Amygdala (tissue), 56 donors: Measurements from ENCODE around the gene GAS1.
A peak's percentile ranks its signal among the peaks of the same experiment; 100 is the strongest.

Experiments
- DNase-seq, 56 donors: peaks; one replicate each; lab custom pipeline; 2025; lab: John Stamatoyannopoulos, UW

The GAS1 gene

GRCh38 chr9:86965636-86966395 is 18.5 kb upstream of the GAS1 start:
- DNase-seq, result no peak

DNA sequence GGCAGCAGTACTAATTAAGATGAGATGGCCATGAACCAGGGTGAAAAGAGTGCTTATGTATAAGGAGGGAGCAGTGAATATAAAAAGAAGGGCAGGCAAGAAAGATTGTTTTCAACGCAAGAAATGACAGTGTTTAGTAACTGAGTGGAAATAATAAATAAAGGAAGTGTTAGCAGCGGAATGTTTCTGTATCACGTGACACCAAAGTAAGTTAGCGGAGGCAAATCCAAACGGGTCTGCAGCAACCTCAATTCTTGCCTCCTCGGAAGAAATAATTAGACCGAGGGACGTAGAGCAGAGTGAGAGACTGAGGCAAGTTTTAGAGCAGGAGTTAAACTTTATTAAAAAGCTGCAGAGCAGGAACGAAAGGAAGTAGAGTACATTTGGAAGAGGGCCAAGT is 15.4 kb upstream of the GAS1 start:
- no peak for DNase-seq

DNA sequence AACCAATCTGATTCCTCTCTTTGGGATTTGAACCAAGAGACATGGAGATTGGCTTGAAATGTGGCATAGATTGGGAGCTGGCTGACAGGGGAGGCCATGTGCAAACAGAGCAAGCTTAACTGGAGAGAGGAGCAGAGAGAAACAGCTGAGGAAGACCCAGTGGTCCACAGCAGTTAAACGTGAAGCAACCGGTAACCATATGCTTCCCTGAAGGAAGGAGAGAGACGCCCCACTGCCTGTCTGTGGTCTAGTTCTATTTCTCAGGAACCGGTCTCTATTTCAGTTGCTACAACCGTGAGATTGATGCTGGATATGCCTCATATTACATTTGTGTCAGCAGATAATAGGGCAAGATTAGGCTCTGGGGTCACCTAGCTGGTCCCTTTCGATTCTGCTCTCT is 13.6 kb upstream of the GAS1 start:
- no peak for DNase-seq

GRCh38 chr9:86958203-86958602 is 10.9 kb upstream of the GAS1 start:
- no peak for DNase-seq

DNA sequence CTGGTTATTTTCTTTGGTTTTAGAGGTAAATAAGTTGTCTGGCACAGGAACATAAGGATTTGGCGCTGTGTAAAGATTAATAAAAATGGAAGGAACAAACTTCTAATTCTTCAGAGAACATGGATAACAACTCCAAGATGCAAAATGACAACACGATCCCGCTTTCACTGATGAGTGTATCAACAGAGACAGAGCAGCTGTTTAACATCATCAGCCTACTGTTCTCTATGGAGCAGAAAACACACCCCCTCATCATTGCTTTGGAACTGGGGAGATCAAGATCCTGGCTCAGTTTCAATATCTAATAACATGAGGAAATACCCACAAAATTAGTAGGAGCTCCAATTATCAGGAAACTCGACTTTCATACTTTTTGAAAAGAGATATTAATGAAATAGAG is 8.3 kb upstream of the GAS1 start:
- no peak for DNase-seq

DNA sequence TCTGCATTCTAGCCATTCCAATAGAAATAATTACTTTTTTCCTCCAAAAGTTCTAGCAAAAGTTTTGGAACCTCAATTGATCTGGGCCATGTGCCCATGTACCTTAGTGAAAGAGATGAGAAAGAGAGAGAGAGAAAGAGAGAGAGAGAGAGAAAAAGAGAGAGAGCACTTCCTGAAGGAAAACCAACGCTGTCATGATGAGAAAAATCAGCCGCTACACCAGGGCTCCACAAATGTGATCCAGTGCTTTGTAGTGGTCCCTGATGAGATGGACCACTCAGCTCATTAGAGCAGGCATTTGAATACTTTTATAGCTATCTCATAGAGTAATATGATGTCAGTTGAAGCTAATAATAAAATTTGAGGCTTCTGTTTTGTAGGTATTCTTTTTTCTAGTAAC is 7.7 kb upstream of the GAS1 start:
- no peak for DNase-seq

DNA sequence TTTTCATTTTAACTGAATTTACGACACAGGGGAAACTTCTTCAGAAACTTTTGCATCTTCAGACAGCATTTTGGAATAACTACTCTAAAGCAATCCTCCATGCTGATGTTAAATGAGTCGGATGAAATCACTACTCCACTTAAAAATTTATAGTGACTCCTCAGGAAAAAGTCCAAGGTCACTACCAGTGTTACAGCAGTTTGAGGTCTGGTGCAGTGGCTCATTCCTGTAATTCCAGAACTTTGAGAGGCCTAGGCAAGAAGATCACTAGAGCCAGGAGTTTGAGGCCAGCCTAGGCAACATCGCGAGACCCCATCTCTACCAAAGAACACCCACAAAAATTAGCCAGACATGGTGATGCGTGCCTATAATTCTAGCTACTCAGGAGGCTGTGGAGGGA is 5.9 kb upstream of the GAS1 start:
- DNase-seq, result no peak

DNA sequence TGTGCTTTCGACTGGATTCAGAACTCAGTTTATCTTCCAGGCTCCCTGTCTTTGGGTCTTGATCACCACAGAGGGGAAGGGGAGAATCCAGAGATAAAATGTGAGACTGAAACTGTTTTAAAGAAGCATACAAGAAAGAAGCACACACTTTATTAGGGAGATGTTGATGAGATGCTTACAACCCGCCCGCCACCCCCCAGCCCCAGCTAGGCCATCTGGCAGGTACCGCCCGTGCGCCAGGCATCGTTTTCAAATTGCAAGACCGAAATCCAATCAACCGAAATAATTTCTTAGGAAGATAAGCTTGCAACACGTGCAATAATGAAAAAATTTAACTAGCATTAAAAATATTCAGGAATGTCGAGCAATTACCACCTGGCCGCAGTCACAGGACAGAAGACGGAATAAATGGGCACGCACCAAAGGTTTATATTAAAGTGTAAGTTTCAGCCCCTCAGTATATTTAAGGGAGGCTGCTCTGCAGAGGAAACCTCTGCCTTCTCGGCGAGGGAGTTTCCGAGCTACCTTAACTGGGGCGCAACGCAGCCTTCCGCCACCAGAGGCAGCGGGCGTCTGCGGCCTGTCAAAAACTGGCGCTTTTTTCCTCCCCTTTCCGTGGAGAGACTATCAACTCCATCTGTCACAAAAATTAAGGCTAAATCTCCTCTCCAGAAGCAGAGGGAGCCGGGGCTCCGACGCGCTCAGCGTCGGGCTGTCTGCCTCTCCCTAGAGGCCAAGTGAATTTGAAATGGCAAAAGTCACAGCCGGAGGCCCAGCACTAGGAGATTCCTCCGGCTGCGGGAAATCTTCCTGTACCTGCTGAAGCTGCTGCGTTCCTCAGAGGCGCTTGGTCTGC is 996 bp upstream of the GAS1 start:
- peak; percentile 26 to 88 (median 69) for DNase-seq

DNA sequence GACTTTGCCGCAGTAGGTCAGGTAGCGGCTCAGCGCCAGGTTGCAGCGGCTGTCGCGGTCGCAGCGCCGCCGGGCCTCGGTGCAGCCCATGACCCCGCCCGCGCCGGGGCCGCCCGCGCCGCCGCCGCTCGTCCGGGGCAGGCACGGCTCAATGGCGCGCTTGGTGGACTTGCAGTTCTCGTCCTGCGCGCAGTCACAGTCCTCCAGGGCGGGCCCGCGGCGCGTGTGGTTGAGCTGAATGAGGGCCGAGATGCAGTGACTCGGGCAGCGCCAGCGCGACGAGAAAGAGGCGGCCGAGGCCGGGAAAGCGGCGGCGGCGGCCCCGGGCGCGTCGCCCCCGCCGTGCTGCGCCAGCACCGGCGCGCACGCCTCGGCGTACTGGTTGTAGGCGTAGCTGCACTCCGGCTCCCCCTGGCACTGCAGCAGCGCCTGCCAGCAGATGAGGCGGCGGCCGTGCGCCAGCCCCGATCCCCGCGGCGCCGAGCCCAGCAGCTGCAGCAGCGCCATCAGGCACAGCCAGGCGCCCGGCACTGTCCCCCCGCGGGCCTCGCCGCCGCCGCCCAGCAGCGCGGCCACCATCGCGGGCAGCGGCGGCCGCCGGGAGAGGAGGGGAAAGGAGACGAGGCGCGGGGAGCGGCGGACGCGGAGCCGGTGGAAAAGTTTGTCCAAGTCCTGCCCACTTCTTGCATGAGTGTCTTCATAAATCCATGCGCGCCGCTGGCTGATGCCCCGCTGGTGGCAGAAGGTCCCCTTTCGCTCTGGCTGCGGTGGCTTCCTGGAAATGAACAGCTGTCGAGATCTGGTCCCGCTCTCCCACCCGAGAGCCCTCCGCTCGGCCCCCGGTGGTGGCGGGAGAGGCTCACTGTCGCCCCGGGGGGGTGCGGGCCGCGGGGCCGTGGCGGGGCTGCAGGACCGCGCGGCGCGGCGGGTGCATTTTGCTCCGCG is 833 bp downstream of the GAS1 start:
- DNase-seq, result peak in 55 of 56 donors; percentile 11 to 90 (median 77)

DNA sequence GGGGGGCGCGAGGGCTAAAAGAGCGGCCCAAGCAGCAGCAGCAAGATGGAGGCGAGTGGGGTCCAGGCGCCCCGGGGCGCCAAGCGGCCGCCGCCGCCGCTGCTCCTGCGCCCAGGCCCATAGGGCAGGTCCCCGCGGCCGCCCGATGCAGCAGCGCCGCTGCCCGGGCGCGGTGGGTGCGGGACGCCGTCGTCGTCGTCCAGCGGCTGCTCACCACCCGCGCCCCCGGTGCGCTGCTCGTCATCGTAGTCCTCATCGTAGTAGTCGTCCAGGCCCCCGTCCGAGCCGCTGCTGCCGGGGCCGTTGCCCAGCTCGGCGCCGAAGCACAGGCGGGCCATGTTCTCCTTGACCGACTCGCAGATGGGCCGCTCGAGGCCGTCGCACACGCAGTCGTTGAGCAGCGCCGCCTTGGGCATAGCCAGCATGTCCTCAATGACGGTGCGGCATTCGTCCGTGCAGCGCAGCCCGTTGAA is 1.5 kb downstream of the GAS1 start:
- peak in 39 of 56 donors; percentile 32 to 82 (median 65) for DNase-seq

GRCh38 chr9:86944796-86945727 is 2.2 kb downstream of the GAS1 start:
- DNase-seq, result peak in 4 of 56 donors; percentile 17 to 43 (median 28)

DNA sequence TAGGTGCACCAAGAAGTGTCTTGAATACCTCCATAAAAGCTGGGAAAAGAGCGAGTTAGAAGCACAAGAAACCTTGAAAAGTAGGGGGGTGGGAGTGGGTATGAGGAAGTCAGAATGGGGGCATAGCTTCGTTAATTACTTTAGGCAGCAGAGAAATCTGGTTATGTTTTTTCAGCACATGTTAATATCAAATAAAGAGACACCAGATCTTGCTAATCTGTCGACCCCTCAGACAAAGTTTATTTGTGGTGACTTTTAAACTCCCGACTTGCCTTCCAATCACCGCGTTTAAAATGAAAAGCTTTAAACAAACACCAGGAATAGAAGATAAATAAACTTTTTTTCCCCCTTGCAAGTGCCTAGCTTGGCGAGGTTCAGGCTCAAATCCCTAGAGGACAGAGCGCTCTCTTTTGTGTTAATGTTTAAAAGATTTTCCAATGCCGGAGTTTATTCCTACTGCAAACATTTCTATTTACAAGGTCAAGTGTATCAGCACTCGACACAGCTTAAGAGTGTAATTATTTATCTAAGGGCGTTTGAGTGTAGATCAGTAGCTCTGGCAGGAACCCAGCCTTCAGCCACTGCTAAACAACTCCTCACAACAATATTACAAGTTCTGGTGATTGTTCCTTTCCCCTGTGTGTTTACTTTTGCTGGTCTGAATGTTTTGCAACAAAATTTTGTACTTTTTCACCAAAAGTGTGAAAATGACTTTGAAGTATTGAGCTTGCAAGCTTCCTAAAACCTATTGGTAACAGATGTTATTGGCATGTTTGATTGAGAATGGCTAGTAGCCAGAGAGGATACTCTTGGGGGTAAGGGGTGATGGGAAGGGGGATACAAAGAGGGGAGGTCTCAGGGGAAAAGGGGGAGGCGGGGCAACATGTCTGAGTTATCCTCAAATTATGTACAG is 3.8 kb downstream of the GAS1 start:
- no peak for DNase-seq

- DNase-seq, result no peak
Observed at GRCh38 chr9:86942281-86943200, 4.8 kb downstream of the GAS1 start.

DNA sequence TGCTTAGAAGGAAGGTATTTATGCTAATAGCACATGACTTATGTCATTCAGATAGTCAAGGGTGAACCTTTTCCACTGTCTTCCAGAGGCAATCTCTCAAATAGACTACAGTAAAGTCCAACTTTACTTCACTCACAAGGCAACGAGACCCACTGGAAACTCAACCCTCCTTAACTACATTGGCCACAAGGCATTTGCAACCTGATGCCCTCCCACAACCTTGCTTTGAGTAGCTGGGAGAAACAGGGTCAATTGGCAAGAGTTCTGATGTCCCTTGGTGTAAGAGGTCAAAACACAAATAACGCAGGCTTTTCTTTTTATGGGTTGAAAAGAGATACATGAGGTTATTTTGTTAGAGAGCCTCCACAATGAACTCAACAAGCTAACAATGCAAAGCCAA is 6.1 kb downstream of the GAS1 start:
- no peak for DNase-seq

- DNase-seq, result no peak
Observed at GRCh38 chr9:86940774-86941173, 6.5 kb downstream of the GAS1 start.

DNA sequence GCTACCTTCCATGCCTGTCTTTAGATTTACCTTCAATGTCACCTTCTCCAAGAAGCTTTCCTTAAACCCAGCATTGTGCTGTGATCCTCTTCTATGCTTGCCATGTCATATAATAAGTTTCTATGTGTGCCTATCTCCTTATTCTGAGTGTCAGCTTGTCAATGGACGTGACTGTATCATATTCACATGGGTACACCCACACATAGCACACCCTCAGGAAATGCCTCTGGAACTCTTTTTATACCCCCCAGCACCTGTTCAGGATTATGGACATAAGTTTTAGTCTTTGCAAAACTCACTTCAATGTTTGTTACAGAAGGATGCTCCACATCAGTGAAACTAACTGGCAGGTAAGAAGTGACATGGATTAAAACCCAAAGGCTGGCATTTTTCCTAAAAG is 7.4 kb downstream of the GAS1 start:
- DNase-seq, result no peak

DNA sequence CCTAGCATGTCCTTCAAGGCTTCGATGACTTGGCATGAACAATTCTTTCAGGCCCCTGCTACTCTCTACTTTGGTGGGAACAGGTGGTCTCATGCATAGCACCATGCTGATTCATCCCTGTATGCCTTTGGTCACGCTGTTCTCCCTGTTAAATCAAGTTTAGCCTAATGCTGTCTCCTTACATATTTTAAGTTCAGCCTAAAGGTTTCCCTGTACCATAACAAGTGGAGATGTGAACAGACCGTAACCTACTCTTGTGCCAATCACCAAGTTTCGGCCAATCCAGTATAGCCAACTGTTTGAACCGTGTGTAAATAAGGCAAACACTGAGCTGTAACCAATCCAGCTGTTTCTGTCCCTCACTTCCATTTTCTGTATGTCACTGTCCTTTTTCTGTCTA is 8.0 kb downstream of the GAS1 start:
- no peak for DNase-seq
